Measurements from ENCODE around the gene FRMD8.

DNA sequence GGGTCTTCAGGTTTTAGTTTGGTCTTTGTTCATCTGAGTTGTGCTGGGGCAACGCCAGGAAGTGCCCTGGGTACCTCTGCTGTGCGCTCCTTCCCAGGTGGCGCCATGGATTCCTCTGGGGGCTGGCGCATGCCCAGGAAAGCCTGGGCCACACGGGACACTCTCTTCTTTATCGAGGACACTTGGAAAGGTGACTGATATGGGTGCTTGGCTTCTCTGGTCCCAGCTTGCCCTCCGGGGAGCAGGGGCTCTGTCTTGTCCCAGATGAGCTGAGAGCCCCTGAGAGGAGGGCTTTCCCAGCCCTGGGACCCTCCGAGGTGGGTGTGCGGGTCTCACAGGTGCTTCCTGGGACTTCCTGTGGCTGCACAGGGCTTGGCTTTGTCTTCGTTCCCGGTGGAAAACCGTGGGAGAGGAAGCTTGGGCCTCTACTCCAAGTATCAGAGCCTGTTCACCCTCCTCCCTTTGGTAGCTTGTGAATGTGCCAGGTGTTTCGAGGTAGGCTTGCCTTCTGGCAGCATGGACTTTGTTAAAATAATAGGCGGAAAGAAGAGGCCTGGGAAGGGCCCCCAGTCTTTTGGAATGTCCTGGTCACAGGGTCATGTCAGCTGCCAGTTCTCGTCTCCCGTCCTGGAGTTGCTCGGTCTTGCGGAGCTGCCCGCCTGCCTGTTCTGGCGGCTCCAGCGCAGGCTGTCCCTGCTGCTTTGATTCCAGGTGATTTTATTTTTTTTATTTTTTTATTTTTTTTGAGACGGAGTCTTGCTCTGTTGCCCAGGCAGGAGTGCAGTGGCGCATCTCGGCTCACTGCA, 26.0 kb downstream of the FRMD8 start:
- TF ChIP-seq BHLHE40 (IDR thresholded peaks at IDR 0.05; ENCODE audit: low read length) (no peak), PHF8 (IDR thresholded peaks at IDR 0.05; ENCODE audit: borderline replicate concordance, low read length) (no peak)
- TF ChIP-seq, protein P1, sequence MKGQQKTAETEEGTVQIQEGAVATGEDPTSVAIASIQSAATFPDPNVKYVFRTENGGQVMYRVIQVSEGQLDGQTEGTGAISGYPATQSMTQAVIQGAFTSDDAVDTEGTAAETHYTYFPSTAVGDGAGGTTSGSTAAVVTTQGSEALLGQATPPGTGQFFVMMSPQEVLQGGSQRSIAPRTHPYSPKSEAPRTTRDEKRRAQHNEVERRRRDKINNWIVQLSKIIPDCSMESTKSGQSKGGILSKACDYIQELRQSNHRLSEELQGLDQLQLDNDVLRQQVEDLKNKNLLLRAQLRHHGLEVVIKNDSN (CRISPR knock-in tag; IDR thresholded peaks at IDR 0.05): no peak

All from K562 (cell line).